H9 (cell line): ENCODE measurements around the gene NAP1L3. TPM values are rescaled to one million over a fixed set of nuclear protein-coding genes. Genes with fewer than 3 reads are reported as not detected.

ENCODE experiments used
- DNase-seq: peaks from one replicate; pipeline ENCODE4 v3.0.0-alpha.2; 2017
- H2AFZ ChIP-seq: one replicate; pipeline ENCODE4 v1.6.1; 2013; ENCODE audit warnings: mild to moderate bottlenecking, low read length, control low read depth, moderate library complexity
- H2AK5ac ChIP-seq: 2 replicates; pipeline ENCODE4 v1.6.1; 2013; ENCODE audit warnings: low read length, control low read depth, mixed read lengths; ENCODE audit not compliant: insufficient read length
- H2BK120ac ChIP-seq: one replicate; pipeline ENCODE4 v1.6.1; 2013; ENCODE audit warnings: low read depth, mild to moderate bottlenecking, low read length, control low read depth, inconsistent platforms; ENCODE audit not compliant: poor library complexity, severe bottlenecking
- H2BK12ac ChIP-seq: 2 replicates; pipeline ENCODE4 v1.6.1; 2013; ENCODE audit warnings: low read length, control low read depth, mixed read lengths, low read depth; ENCODE audit not compliant: insufficient read length
- H2BK15ac ChIP-seq: 2 replicates; pipeline ENCODE4 v1.6.1; 2013; ENCODE audit warnings: low read depth, low read length, control low read depth
- H2BK20ac ChIP-seq: one replicate; pipeline ENCODE4 v1.6.1; 2013; ENCODE audit warnings: low read depth, mild to moderate bottlenecking, low read length, control low read depth, inconsistent platforms; ENCODE audit not compliant: poor library complexity, severe bottlenecking
- H2BK5ac ChIP-seq: 2 replicates; pipeline ENCODE4 v1.6.1; 2013; ENCODE audit warnings: low read length, control low read depth, mixed read lengths; ENCODE audit not compliant: insufficient read length
- H3K14ac ChIP-seq: 2 replicates; pipeline ENCODE4 v1.6.1; 2013; ENCODE audit warnings: low read length, control low read depth; ENCODE audit not compliant: insufficient read depth
- H3K18ac ChIP-seq: 2 replicates; pipeline ENCODE4 v1.6.1; 2013; ENCODE audit warnings: low read depth, mild to moderate bottlenecking, mixed read lengths, low read length, control low read depth; ENCODE audit not compliant: insufficient read length
- H3K23ac ChIP-seq: 2 replicates; pipeline ENCODE4 v1.6.1; 2013; ENCODE audit warnings: low read length, control low read depth, mixed read lengths, low read depth; ENCODE audit not compliant: insufficient read length
- H3K23me2 ChIP-seq: 2 replicates; pipeline ENCODE4 v1.6.1; 2013; ENCODE audit warnings: low read depth, mild to moderate bottlenecking, mixed read lengths, low read length, control low read depth; ENCODE audit not compliant: insufficient read length, poor library complexity, severe bottlenecking
- H3K27ac ChIP-seq: 2 replicates; pipeline ENCODE4 v1.5.1; 2013; ENCODE audit warnings: low read length, control low read depth, mixed read lengths, low read depth; ENCODE audit not compliant: insufficient read length
- H3K27me3 ChIP-seq: 2 replicates; pipeline ENCODE4 v1.6.1; 2013; ENCODE audit warnings: low read length, control low read depth, inconsistent platforms; ENCODE audit not compliant: insufficient read depth
- H3K4ac ChIP-seq: 2 replicates; pipeline ENCODE4 v1.6.1; 2013; ENCODE audit warnings: low read depth, mild to moderate bottlenecking, control low read depth, inconsistent platforms, low read length, moderate library complexity
- H3K4me1 ChIP-seq: 2 replicates; pipeline ENCODE4 v1.6.1; 2013; ENCODE audit warnings: low read length, control low read depth, inconsistent platforms; ENCODE audit not compliant: insufficient read depth
- H3K4me2 ChIP-seq: 2 replicates; pipeline ENCODE4 v1.6.1; 2013; ENCODE audit warnings: low read length, control low read depth, mixed read lengths; ENCODE audit not compliant: insufficient read length, insufficient read depth
- H3K56ac ChIP-seq: 2 replicates; pipeline ENCODE4 v1.6.1; 2013; ENCODE audit warnings: low read depth, mild to moderate bottlenecking, mixed read lengths, low read length, control low read depth; ENCODE audit not compliant: insufficient read length
- H3K79me1 ChIP-seq: 2 replicates; pipeline ENCODE4 v1.6.1; 2013; ENCODE audit warnings: low read depth, mild to moderate bottlenecking, moderate library complexity, low read length, control low read depth, inconsistent platforms; ENCODE audit not compliant: insufficient read depth, poor library complexity, severe bottlenecking
- H3K79me2 ChIP-seq: 2 replicates; pipeline ENCODE4 v1.6.1; 2013; ENCODE audit warnings: low read length, control low read depth, inconsistent platforms; ENCODE audit not compliant: insufficient read depth
- H3K9ac ChIP-seq: 2 replicates; pipeline ENCODE4 v1.6.1; 2013; ENCODE audit warnings: low read length, control low read depth, mixed read lengths; ENCODE audit not compliant: insufficient read length; ENCODE audit errors: extremely low read depth
- H3K9me3 ChIP-seq: one replicate; pipeline ENCODE4 v1.6.1; 2013; ENCODE audit warnings: low read depth, low read length, inconsistent platforms; ENCODE audit not compliant: control insufficient read depth
- H3T11ph ChIP-seq: one replicate; pipeline ENCODE4 v1.6.1; 2013; ENCODE audit warnings: mild to moderate bottlenecking, low read length, control low read depth, inconsistent platforms
- H4K20me1 ChIP-seq: one replicate; pipeline ENCODE4 v1.6.1; 2013; ENCODE audit not compliant: control insufficient read depth, insufficient read length, insufficient read depth
- H4K5ac ChIP-seq: 2 replicates; pipeline ENCODE4 v1.6.1; 2013; ENCODE audit warnings: low read depth, mild to moderate bottlenecking, mixed read lengths, low read length, control low read depth; ENCODE audit not compliant: insufficient read length
- H4K8ac ChIP-seq: replicated peaks from 2 replicates; pipeline ENCODE4 v1.6.1; 2013; ENCODE audit warnings: low read length, control low read depth, mixed read lengths, low read depth; ENCODE audit not compliant: insufficient read length
- H4K91ac ChIP-seq: 2 replicates; pipeline ENCODE4 v1.6.1; 2013; ENCODE audit warnings: low read depth, mild to moderate bottlenecking, moderate library complexity, mixed read lengths, low read length, control low read depth; ENCODE audit not compliant: insufficient read length
- H3K27ac Mint-ChIP-seq, 3 experiments: 2 replicates in 2 of 3; 3 replicates in 1 of 3; pipeline ENCODE4 v1.8.0; 2020 to 2021; ENCODE audit warnings: mixed read lengths in 3 of 3, mild to moderate bottlenecking in 1 of 3, moderate library complexity in 1 of 3
- H3K27me3 Mint-ChIP-seq: 2 replicates; pipeline ENCODE4 v1.8.0; 2021; ENCODE audit warnings: low read depth, mild to moderate bottlenecking, moderate library complexity, mixed read lengths
- H3K36me3 Mint-ChIP-seq, 3 experiments: 2 replicates in 2 of 3; 3 replicates in 1 of 3; pipeline ENCODE4 v1.8.0; 2020 to 2021; ENCODE audit warnings: low read depth in 3 of 3, mixed read lengths in 3 of 3; ENCODE audit not compliant: insufficient read depth in 1 of 3
- H3K4me1 Mint-ChIP-seq, 2 experiments: 2 replicates each; pipeline ENCODE4 v1.8.0; 2020; ENCODE audit warnings: mixed read lengths in 2 of 2
- H3K4me3 Mint-ChIP-seq, 2 experiments: 2 replicates in 1 of 2; 3 replicates in 1 of 2; pipeline ENCODE4 v1.8.0; 2020 to 2021; ENCODE audit warnings: mild to moderate bottlenecking in 2 of 2, mixed read lengths in 2 of 2, moderate library complexity in 1 of 2
- H3K9me3 Mint-ChIP-seq, 2 experiments: 2 replicates in 1 of 2; 3 replicates in 1 of 2; pipeline ENCODE4 v1.8.0; 2020; ENCODE audit warnings: mild to moderate bottlenecking in 2 of 2, mixed read lengths in 2 of 2, moderate library complexity in 1 of 2
- CTCF ChIP-seq: fragments of 200-600 bp; sonication (generic); conservative IDR thresholded peaks from 3 replicates; pipeline ENCODE4 v1.8.0; 2021; ENCODE audit warnings: antibody characterized with exemption, mild to moderate bottlenecking
- WGBS: extraction: QIAGEN DNeasy Blood & Tissue Kit; methylation state at CpG from one replicate; pipeline ENCODE4 v1.1.7; 2013; ENCODE audit warnings: missing lambda C conversion rate, low lambda C conversion rate, mixed read lengths; ENCODE audit not compliant: insufficient read length; ENCODE audit errors: extremely low coverage; 5-methylcytosine and 5-hydroxymethylcytosine counted together
- total RNA-seq: library from RNA; stranded (reverse); gene quantifications from 2 replicates; pipeline ENCODE4 v1.2.1, GENCODE V29; 2021

Gene NAP1L3
- total RNA-seq, 1 experiment from 2014 or later: 91.7 TPM

DNA sequence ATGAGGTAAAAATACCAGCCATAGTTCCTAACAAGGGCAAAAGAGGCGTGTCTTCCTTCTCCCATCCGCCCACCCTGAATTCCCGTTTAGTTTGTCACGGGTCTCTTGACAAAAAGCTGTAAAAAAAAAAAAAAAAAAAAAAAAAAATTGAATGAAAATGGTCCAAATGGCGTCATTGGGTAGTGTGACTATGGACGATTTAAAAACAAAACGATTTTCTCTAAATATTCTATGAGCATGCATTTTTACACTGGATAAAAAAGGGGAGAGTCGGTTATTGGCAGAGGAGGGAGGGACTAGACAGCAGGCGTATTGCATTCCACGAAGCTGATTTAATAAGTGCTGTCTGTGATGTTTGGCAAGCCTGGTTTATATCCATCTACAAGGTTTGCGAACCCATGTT, 492 bp upstream of the NAP1L3 start, which contains the start of gene FAM133A:
TSS of gene FAM133A (plus strand) at position 338 of the 403 bp plus-strand sequence. CDS start 35,214 bp downstream, outside the sequence.
- Histone ChIP-seq H4K5ac (no peak within 1 kb of the TSS), H3K4ac (no peak within 1 kb of the TSS), H2AFZ (peak within 1 kb of the TSS; percentile 97), H4K91ac (no peak within 1 kb of the TSS), H2AK5ac (no peak within 1 kb of the TSS), H3K23ac (no peak within 1 kb of the TSS), H3K18ac (peak within 1 kb of the TSS; percentile 76), H3K79me1 (no peaks in the 10 kb centered on the region), H2BK5ac (no peak within 1 kb of the TSS), H3K9ac (peak within 1 kb of the TSS; percentile 82), H3K27ac (no peak within 1 kb of the TSS), H2BK12ac (no peak within 1 kb of the TSS), H3K9me3 (no peaks in the 10 kb centered on the region), H3K4me1 (no peaks in the 10 kb centered on the region), H3K14ac (peak within 1 kb of the TSS; percentile 76; the same call in 1 of the 2 replicates), H3K27me3 (no peaks in the 10 kb centered on the region), H4K8ac (no peak within 1 kb of the TSS), H2BK120ac (no peak within 1 kb of the TSS), H3K23me2 (peaks cover 8% of the 10 kb centered on the region), H4K20me1 (no peaks in the 10 kb centered on the region), H2BK15ac (no peak within 1 kb of the TSS), H3K79me2 (no peaks in the 10 kb centered on the region), H3T11ph (no peak within 1 kb of the TSS), H2BK20ac (no peak within 1 kb of the TSS), H3K56ac (no peak within 1 kb of the TSS), H3K4me2 (peak within 1 kb of the TSS; percentile 92)
- no peak for TF ChIP-seq CTCF
- DNase-seq: no peak
- Mint-ChIP-seq H3K4me1 (peaks cover 25 to 32% of the 10 kb centered on the region in 2 experiments), H3K36me3 (peaks cover 4 to 28% (median 8%) of the 10 kb centered on the region in 3 experiments; a peak in 4 of 7 replicates), H3K9me3 (no peaks in the 10 kb centered on the region; a peak in 1 of 5 replicates), H3K27ac (peak within 1 kb of the TSS; percentile 46 to 98 (median 95); a peak in 6 of 7 replicates), H3K4me3 (peak within 1 kb of the TSS; percentile 99 to 100), H3K27me3 (no peaks in the 10 kb centered on the region)
- no CpG with 5 or more reads among the region's 11 CpGs for WGBS
